ENCODE data around the gene IL1RAPL2.
"Not testable (repeated sequence)": the region's sequence is repeated elsewhere in the genome, so short reads cannot be mapped to it uniquely, and the experiment has no call there.

The IL1RAPL2 gene

DNA sequence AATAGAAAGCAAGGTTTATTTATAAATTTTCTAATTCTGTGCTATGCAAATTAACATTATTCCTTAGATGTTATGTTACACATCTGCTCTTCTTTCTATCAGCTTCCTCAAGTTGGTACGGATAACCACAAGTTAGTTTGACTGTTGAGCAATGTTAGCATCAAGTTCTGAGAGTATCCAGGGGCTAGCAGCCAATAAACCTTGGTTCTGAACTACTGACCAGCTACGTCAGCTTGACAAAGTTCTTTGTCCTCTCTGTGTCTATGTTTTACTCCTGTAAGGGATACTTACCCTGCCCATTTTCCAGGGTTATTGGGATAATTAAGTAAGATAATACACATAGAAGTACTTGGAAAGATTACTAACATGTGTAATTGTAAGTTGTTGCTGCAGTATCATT is 662.6 kb downstream of the IL1RAPL2 start:
- TF ChIP-seq POLR2A (IDR thresholded peaks at IDR 0.05; ENCODE audit: low read depth, low read length) = no peak
- FAIRE-seq (no peak), DNase-seq (ENCODE audit: insufficient read length, low spot score) (no peak)

DNA sequence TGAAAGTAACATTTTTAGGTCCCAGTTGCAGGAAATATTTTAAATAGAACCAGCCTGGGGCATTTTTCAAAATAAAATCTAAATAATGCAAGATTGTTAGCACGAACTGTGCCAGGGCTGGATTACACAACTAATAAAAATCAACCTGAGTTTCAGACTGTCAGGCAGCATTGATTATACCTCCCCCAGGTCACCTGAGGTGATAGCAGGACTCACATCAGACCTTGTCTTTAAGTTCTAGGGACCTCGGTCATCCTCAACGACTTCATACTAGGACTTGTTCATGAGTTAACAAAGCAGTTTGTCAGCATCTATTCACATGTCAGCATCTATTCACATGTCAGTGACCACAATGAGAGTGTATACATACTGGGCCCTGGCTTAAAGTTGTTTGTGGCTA is 663.1 kb downstream of the IL1RAPL2 start:
- FAIRE-seq = no peak
- no peak for TF ChIP-seq POLR2A (IDR thresholded peaks at IDR 0.05; ENCODE audit: low read depth, low read length)
- no peak for DNase-seq (ENCODE audit: insufficient read length, low spot score)

DNA sequence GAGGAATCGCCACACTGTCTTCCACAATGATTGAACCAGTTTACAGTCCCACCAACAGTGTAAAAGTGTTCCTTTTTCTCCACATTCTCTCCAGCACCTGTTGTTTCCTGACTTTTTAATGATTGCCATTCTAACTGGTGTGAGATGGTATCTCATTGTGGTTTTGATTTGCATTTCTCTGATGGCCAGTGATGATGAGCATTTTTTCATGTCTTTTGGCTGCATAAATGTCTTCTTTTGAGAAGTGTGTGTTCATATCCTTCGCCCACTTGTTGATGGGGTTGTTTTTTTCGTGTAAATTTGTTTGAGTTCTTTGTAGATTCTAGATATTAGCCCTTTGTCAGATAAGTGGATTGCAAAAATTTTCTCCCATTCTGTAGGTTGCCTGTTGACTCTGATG is 671.4 kb downstream of the IL1RAPL2 start:
- not testable (repeated sequence) for FAIRE-seq

DNA sequence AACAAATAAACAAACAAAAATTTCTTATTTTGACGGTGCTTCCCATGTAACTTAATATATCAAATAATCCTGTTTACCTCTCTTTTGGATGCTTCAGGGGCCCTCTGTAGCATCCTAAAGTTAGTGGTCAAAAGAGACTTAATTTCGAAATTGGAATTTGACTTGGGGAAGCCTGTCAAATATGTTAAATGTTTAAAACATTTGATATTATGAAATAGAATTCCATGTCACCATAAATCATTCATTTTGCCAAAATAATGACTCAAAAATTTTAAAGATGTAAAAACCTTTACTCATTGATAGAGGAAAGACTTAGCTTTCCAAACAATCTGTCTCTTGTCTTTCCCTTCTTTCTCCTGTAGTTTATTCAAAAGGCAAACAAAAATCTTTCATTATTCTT is 675.1 kb downstream of the IL1RAPL2 start:
- DNase-seq (ENCODE audit: insufficient read length, low spot score) (no peak), FAIRE-seq (no peak)
- TF ChIP-seq POLR2A (IDR thresholded peaks at IDR 0.05; ENCODE audit: low read depth, low read length) = no peak

More for the DNA sequence above, 671.4 kb downstream of the IL1RAPL2 start:
- not testable (repeated sequence) for DNase-seq (ENCODE audit: insufficient read length, low spot score)

DNA sequence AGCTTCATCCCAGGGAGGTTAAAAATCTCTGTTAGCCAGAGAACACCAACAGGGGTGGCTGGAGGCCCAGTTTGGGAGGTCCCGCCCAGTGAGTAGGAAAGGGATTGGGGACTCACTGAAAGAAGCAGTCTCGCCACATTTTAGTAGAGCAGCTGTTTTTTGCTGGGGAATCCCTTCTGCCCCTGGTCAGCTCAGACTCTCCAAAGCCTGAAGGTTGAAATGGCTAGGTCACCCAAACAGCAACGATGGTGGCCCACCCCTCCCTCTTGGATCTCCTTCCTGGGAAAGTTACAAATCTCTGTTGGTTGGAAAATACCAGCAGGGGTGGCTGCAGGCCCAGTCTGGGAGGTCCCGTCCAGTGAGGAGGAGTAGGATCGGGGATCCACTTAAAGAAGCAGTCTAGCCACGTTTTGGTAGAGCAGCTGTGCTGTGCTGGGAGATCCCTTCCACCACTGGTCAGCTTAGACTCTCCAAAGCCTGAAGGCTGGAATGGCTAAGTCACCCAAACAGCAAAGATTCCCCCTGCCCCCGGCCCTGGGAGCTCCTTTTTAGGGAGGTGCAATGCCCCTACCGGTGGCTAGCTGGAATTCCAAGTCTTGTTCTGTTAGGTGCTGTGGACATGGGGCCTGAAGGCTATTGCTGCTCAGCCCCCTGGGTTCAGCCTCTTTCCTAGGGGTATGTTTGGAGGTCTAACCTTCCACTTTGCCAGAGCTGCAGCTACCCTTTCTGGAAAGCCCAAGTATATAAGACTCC is 694.5 kb downstream of the IL1RAPL2 start:
- no peak for FAIRE-seq
- TF ChIP-seq POLR2A (IDR thresholded peaks at IDR 0.05; ENCODE audit: low read depth, low read length) = no peak

DNA sequence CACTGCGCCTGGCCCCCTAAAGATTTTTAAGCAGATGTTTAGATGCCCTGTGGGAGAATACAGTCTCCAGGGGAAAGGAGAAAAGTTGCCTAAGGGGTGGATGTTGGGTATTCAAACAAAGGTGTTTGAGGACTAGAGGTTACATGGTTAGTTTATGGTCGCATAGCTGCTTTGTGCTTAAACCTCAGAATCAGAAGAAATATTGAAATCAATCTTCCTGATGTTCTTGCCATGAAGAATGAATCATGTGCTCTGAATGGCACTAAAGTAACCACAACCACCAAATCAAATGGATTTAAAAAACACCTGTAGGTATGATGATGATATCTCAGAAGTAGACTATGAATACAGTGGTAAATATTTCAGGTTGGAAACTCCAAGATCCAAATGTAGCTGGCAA is 697.2 kb downstream of the IL1RAPL2 start:
- FAIRE-seq (no peak), DNase-seq (ENCODE audit: insufficient read length, low spot score) (no peak)
- no peak for TF ChIP-seq POLR2A (IDR thresholded peaks at IDR 0.05; ENCODE audit: low read depth, low read length)

More for the DNA sequence above, 694.5 kb downstream of the IL1RAPL2 start:
- no peak for DNase-seq (ENCODE audit: insufficient read length, low spot score)

DNA sequence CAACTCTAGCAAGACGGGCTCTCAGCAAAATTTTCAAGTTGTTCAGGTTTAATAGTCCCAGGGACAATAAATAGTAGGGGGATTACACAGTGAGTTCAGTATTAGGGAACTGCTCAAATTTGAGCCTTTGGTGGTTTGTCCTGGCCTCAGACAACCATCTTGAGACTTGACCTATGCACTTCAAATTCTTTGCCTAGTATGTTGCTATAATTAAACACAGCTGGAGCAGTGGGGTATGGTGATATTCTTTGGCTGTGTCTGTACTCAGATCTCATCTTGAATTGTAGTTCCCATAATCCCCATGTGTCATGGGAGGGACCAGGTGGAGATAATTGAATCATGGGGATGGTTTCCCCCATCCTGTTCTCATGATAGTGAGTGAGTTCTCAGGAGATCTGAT is 697.8 kb downstream of the IL1RAPL2 start:
- DNase-seq (ENCODE audit: insufficient read length, low spot score) (no peak), FAIRE-seq (no peak)
- TF ChIP-seq POLR2A (IDR thresholded peaks at IDR 0.05; ENCODE audit: low read depth, low read length) = no peak

DNA sequence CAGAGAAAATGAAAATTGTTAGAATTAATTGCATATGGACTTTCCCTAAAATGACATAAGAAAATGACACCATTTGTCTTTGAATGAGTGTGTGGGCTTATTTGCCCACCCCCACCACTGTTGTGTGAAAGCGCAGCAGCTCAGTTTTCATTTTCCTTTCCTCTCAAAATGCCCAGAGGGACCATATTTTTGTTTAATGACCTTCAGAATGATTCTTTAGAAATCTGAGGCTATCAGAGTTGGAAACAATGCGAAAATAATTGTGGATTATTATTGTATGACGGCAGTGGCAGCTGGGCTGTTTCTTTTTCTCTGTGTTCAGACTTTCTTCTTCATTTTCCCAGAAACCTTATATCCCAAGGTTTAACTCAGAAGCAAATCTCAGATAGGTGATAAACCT is 699.1 kb downstream of the IL1RAPL2 start:
- FAIRE-seq (no peak), DNase-seq (ENCODE audit: insufficient read length, low spot score) (no peak)
- TF ChIP-seq POLR2A (IDR thresholded peaks at IDR 0.05; ENCODE audit: low read depth, low read length) = no peak

DNA sequence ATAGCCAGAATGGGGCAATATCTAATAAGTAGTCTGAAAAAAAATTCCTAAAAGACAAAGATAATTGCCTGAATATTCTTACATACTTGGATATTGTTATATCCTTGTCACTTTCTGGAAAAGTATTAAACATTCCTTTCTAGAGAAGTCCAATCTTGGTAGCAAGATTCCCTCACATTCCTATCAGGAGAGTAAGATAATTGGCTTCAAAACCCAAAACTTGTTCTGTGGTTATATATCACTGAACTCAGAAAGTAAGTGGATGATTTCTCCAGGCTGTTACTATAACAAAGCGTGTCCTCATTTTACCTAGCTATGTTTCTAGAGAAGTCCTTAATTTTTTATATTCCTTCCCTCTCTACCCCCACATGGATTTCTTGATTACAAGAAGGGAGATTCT is 700.5 kb downstream of the IL1RAPL2 start:
- DNase-seq (ENCODE audit: insufficient read length, low spot score) (no peak), FAIRE-seq (no peak)
- TF ChIP-seq POLR2A (IDR thresholded peaks at IDR 0.05; ENCODE audit: low read depth, low read length) = no peak

DNA sequence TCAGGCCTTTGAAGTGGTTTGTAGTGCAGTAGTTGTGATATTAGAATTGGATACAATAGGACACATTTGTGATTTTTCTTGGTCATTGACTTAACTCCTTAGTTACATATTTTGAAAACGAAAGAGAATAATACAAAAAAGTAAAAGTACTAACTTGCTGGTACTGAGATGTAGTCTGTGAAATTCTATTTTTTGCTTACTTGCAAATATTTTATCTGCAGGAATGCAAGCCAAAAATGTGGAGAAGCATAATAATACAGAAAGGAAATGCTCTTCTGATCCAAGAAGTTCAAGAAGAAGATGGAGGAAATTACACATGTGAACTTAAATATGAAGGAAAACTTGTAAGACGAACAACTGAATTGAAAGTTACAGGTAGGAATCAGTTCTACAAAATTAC is 701.2 kb downstream of the IL1RAPL2 start:
- FAIRE-seq (no peak), DNase-seq (ENCODE audit: insufficient read length, low spot score) (no peak)
- no peak for TF ChIP-seq POLR2A (IDR thresholded peaks at IDR 0.05; ENCODE audit: low read depth, low read length)

DNA sequence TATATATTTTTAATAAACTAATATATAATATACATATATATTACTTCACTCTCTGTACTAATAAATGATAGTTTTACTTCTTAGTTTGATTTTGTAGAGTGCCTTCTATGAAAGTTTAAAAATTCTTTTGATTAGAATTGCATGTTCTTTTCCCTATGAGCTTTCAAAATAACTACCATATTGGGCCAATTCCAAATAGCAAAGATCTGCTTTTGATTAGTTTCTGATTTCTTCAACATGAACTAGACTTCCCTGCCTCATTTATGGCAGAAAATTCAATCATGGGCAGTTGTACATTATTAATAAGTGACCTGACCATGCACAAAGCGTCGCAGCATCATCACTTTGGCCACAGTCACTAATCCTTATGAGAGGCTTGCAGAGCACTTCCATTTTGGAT is 703.4 kb downstream of the IL1RAPL2 start:
- DNase-seq (ENCODE audit: insufficient read length, low spot score) (no peak), FAIRE-seq (no peak)
- TF ChIP-seq POLR2A (IDR thresholded peaks at IDR 0.05; ENCODE audit: low read depth, low read length) = no peak

DNA sequence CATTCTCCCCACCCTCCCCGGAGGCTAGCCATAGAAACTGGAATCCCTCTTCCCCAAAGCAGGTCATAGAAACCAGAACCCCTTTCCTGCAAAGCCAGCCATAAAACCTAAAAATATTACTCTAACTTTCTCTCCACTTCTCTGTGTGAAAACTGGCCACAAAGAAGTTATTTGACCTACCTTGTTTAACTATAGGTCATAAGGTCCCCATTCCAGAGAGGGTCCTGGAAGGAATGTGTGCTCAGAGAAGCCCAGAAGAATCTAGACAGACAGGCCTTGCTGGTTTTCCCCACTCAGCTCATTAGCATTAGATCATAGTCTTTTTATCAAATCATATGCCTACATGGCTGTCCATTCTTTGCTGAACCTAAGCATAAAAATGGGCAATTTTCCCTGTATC is 707.3 kb downstream of the IL1RAPL2 start:
- DNase-seq (ENCODE audit: insufficient read length, low spot score) (no peak), FAIRE-seq (no peak)
- no peak for TF ChIP-seq POLR2A (IDR thresholded peaks at IDR 0.05; ENCODE audit: low read depth, low read length)

DNA sequence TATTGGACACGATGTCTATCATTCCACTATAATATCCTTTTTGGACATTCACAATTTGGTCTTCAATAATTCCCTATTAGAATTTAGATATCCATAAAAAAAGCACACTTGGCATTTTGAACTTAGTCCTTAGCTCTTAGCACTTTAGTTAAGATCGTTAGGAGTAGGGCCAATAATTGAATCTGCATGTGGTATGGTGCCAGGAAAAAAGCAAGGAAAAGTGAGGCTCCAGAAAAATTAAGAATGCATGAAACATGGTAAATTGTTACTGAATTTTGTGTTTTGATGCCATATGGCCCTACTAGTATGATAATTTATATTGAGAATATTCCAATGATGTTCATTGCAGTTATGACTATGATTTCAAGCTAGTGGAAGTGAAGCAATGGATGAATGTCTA is 708.1 kb downstream of the IL1RAPL2 start:
- no peak for FAIRE-seq

DNA sequence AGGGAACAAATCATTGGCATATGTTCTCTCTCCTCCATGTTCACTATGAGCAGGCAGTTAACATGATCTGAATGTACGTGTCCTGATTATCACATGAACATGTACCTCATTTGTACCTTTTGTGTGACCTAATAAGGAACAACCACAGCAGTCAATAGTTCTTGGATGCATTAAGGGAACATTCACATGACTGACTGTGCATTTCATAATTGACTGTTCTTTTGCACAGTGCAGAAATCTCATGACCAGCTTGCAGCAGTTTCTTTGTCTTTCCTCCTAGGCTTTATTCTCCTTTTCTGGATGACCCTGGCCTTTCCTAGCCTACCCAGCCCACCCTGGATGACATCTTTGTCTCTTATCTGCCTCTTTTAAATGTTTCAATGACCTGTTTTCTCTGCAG is 711.1 kb downstream of the IL1RAPL2 start:
- DNase-seq (ENCODE audit: insufficient read length, low spot score) = no peak
- no peak for FAIRE-seq
- no peak for TF ChIP-seq POLR2A (IDR thresholded peaks at IDR 0.05; ENCODE audit: low read depth, low read length)

More for the DNA sequence above, 708.1 kb downstream of the IL1RAPL2 start:
- DNase-seq (ENCODE audit: insufficient read length, low spot score) = no peak
- TF ChIP-seq POLR2A (IDR thresholded peaks at IDR 0.05; ENCODE audit: low read depth, low read length) = no peak

DNA sequence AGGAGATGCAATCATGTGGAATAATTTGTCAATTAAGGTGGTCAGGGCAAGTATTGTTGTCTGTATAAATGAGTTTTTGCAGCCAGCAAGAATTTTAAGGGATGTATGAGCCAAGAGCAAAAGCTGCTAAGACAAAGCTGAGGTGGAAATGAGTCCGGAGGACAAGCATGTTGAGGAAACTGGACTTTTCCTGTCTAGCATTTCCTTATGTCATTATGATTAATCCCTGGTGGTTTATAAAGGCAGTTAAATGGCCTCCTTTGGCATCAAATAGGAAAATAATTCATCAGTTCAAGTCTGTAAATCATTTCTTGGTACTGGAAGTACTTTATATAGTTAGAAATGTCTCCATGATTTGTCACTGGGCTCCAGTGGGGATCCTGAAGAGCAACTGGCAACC is 716.1 kb downstream of the IL1RAPL2 start:
- DNase-seq (ENCODE audit: insufficient read length, low spot score) = no peak
- FAIRE-seq = no peak
- no peak for TF ChIP-seq POLR2A (IDR thresholded peaks at IDR 0.05; ENCODE audit: low read depth, low read length)

DNA sequence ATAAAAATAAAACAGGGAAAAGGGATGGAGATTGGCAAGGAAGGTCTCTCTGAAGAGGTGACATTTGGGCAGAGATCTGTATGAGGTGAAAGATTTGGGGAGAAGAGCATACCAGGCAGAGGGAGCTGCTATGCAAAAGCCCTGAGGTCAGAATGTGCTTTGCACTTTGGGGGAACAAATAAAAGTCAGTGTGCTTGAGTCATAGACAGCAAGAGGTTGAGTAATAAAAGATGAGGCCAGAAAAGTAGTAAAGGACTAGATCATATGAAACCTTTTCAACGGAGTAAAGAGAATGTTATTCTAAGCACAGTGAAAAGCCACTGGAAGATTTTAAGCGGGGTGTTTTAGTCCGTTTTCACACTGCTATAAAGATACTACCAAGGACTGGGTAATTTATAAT is 731.0 kb downstream of the IL1RAPL2 start:
- DNase-seq (ENCODE audit: insufficient read length, low spot score) = no peak
- FAIRE-seq = no peak
- no peak for TF ChIP-seq POLR2A (IDR thresholded peaks at IDR 0.05; ENCODE audit: low read depth, low read length)
